Progenitor cell of endocrine pancreas (in vitro differentiated cells): Measurements from ENCODE around the gene MCAM. TPM values are rescaled to one million over a fixed set of nuclear protein-coding genes. Genes with fewer than 3 reads are reported as not detected.

ENCODE experiments used
- DNase-seq: peaks from one replicate; pipeline ENCODE4 v3.0.0; 2021; ENCODE audit warnings: low spot score; ENCODE audit not compliant: unreplicated experiment
- H3K27ac Mint-ChIP-seq: 2 replicates; pipeline ENCODE4 v1.8.0; 2021; ENCODE audit warnings: mild to moderate bottlenecking, moderate library complexity, mixed read lengths
- H3K27me3 Mint-ChIP-seq: 2 replicates; pipeline ENCODE4 v1.8.0; 2021; ENCODE audit warnings: mixed read lengths
- H3K36me3 Mint-ChIP-seq: 2 replicates; pipeline ENCODE4 v1.8.0; 2022; ENCODE audit warnings: mixed read lengths; ENCODE audit not compliant: insufficient read depth
- H3K4me1 Mint-ChIP-seq: 2 replicates; pipeline ENCODE4 v1.8.0; 2021; ENCODE audit warnings: low read depth, mixed read lengths
- H3K4me3 Mint-ChIP-seq: 2 replicates; pipeline ENCODE4 v1.8.0; 2021; ENCODE audit warnings: low read depth, mild to moderate bottlenecking, moderate library complexity, mixed read lengths
- H3K9me3 Mint-ChIP-seq: 2 replicates; pipeline ENCODE4 v1.8.0; 2021; ENCODE audit warnings: low read depth, mixed read lengths
- total RNA-seq: library from RNA; stranded (reverse); gene quantifications from 2 replicates; pipeline ENCODE4 v1.2.1, GENCODE V29; 2021
- TF ChIP-seq, protein P1 (sequence below): fragments of 200-600 bp; sonication (generic); IDR thresholded peaks from one replicate; pipeline ENCODE4 v1.5.0; 2021; ENCODE audit warnings: antibody characterized with exemption, mild to moderate bottlenecking; ENCODE audit not compliant: unreplicated experiment

MCAM gene
- total RNA-seq, 1 donor from 2014 or later: 12.7 TPM

DNA sequence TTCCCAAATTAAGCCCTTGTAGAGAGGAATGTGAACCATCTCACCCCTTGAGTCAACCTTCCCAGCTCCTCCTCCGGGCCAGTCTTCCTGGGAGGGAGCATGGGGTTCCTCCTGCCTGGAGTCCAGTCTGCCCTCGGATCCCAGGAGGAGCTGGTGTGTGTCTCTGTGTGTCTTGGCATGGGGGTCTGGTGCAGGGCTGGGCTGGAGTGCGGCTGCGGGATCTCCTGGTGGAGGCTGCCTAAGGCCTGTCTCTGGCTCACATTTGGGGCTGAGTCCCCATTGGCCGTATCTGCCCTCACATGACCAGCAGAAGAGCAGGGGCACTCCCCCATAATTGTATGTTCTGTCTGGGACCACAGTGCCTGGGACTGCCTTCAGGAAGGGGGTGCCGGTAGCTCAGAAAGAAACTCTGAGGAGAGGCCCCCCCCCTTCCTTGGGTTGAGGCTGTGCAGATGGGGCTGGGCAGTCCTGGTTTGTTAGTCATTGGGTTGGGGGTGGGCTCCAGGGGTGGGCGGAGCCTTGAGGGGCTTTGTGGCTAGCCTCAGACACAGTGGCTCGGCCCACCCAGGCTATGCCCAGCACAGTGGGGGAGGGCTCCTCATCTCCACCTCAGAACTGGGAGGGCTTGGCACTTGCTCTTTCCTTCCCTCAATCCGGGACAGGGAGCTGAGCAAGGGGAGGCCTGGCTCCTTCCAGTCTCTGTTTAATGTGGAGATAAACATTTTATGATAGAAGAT, 20.8 kb upstream of the MCAM start:
- Mint-ChIP-seq H3K9me3 (no peaks in the 10 kb centered on the region), H3K4me3 (no peak overlapping the region), H3K4me1 (peaks cover 9% of the 10 kb centered on the region), H3K27ac (no peak overlapping the region), H3K36me3 (peaks cover 3% of the 10 kb centered on the region), H3K27me3 (peaks cover 31% of the 10 kb centered on the region)
- TF ChIP-seq, protein P1, sequence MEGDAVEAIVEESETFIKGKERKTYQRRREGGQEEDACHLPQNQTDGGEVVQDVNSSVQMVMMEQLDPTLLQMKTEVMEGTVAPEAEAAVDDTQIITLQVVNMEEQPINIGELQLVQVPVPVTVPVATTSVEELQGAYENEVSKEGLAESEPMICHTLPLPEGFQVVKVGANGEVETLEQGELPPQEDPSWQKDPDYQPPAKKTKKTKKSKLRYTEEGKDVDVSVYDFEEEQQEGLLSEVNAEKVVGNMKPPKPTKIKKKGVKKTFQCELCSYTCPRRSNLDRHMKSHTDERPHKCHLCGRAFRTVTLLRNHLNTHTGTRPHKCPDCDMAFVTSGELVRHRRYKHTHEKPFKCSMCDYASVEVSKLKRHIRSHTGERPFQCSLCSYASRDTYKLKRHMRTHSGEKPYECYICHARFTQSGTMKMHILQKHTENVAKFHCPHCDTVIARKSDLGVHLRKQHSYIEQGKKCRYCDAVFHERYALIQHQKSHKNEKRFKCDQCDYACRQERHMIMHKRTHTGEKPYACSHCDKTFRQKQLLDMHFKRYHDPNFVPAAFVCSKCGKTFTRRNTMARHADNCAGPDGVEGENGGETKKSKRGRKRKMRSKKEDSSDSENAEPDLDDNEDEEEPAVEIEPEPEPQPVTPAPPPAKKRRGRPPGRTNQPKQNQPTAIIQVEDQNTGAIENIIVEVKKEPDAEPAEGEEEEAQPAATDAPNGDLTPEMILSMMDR: no peak
- no peak for DNase-seq

DNA sequence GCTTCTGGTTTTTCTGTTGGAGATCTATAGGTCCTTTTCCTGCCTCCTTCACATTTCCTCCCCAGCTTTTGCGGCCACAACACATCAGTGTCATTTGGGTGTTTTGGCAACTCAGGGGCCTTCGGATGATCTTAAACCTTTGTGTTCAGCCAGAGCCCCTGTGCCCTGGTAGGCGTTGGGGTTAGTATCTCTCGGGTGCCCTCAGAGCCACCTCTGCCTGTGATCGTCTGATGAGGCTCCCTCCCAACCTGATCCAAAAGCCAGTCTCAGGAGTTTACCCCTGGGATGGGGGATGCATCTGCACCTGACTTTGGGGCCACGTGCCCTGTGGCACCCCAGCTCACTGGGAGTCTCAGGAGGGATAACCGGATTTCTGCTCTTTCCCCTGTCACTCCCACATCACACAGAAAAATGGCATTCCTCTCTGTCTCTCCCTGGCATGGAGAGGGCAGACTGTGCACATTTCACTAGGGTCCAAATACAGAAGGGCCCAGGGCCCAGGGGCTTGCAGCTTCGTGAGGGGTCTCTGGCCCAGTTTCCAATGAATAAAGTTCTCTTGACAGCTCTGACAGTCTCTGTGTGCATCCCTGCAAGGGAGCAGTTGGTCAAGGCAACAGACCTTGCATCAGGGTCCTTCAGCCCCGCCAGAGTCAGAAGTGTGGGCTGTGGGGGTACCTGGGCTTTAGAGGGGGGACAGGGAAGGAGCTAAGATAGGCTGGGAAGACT, 20.0 kb upstream of the MCAM start:
- no peak for DNase-seq
- H3K4me3 Mint-ChIP-seq: peak overlapping the region; percentile 31
- H3K27me3 Mint-ChIP-seq: peaks cover 25% of the 10 kb centered on the region
- H3K36me3 Mint-ChIP-seq: peaks cover 3% of the 10 kb centered on the region
- peak overlapping the region; percentile 8 for H3K27ac Mint-ChIP-seq
- peaks cover 9% of the 10 kb centered on the region for H3K4me1 Mint-ChIP-seq
- TF ChIP-seq, protein P1: no peak
- no peaks in the 10 kb centered on the region for H3K9me3 Mint-ChIP-seq

DNA sequence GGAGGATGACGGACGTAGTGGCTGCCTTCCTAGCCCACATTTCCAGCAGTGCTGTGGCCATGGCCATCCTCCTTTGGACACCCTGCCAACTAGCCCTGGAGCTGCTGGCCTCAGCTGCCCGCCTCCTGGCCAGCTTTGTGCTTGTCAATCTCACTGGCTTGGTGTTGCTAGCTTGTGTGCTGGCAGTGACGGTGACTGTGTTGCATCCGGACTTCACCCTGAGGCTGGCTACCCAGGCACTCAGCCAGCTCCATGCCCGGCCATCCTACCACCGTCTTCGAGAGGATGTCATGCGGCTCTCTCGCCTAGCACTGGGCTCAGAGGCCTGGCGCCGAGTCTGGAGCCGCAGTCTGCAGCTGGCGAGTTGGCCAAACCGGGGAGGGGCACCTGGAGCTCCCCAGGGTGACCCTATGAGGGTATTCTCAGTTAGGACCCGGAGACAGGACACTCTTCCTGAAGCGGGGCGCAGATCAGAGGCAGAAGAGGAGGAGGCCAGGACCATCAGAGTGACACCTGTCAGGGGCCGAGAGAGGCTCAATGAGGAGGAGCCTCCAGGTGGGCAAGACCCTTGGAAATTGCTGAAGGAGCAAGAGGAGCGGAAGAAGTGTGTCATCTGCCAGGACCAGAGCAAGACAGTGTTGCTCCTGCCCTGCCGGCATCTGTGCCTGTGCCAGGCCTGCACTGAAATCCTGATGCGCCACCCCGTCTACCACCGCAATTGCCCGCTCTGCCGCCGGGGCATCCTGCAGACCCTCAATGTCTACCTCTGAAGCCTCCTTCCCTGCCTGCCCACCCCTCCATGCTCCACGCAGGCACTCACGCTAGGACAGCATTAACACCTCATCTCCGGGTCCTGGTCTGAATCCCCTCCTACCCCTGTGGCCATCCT, 19.0 kb upstream of the MCAM start:
- peak overlapping the region; percentile 8 for H3K27ac Mint-ChIP-seq
- TF ChIP-seq, protein P1: no peak
- H3K4me1 Mint-ChIP-seq: peaks cover 9% of the 10 kb centered on the region
- H3K27me3 Mint-ChIP-seq: peaks cover 16% of the 10 kb centered on the region
- H3K36me3 Mint-ChIP-seq: peaks cover 3% of the 10 kb centered on the region
- no peak for DNase-seq
- peak overlapping the region; percentile 95 for H3K4me3 Mint-ChIP-seq
- no peaks in the 10 kb centered on the region for H3K9me3 Mint-ChIP-seq

DNA sequence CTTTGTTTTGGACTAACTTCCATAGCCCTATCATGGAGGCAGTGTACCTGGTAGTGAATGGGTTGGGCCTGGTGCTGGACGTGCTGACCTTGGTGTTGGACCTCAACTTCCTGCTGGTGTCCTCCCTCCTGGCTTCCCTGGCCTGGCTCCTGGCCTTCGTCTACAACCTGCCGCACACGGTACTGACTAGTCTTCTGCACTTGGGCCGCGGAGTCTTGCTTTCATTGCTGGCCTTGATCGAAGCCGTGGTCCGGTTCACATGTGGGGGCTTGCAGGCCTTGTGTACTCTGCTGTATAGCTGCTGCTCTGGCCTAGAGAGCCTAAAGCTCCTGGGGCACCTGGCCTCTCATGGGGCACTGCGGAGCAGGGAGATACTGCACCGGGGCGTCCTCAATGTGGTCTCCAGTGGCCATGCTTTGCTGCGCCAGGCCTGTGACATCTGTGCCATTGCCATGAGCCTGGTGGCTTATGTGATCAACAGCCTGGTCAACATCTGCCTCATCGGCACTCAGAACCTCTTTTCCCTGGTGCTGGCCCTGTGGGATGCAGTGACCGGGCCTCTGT, 18.2 kb upstream of the MCAM start:
- H3K4me1 Mint-ChIP-seq: peaks cover 9% of the 10 kb centered on the region
- no peaks in the 10 kb centered on the region for H3K9me3 Mint-ChIP-seq

More for the DNA sequence above, 18.2 kb upstream of the MCAM start:
- peaks cover 13% of the 10 kb centered on the region for H3K27me3 Mint-ChIP-seq
- H3K4me3 Mint-ChIP-seq: peak overlapping the region; percentile 95
- DNase-seq: no peak
- peak overlapping the region; percentile 98 for H3K27ac Mint-ChIP-seq
- H3K36me3 Mint-ChIP-seq: peaks cover 3% of the 10 kb centered on the region
- TF ChIP-seq, protein P1: no peak
